Lung microvascular endothelial cell (primary cell): ENCODE measurements around the gene ALOX12B. TPM values are rescaled to one million over a fixed set of nuclear protein-coding genes. Genes with fewer than 3 reads are reported as not detected.
"Not testable (repeated sequence)": the region's sequence is repeated elsewhere in the genome, so short reads cannot be mapped to it uniquely, and the experiment has no call there.

ENCODE experiments used
- DNase-seq, 2 donors: peaks; one replicate each; pipeline versions ENCODE4 v3.0.0 to v3.0.0-alpha.2; 2010; ENCODE audit warnings: low read depth in 2 of 2
- total RNA-seq: library from RNA; depleted of rRNA; stranded (reverse); fragments of >200 nt; gene quantifications from 2 replicates; pipeline ENCODE4 v1.2.1, GENCODE V29; 2014

Gene ALOX12B
- total RNA-seq, 1 donor from 2014 or later, result not detected

- no peak for DNase-seq
Observed at GRCh38 chr17:8064561-8065019, 22.9 kb downstream of the ALOX12B start.

GRCh38 chr17:8063761-8064534 is 23.6 kb downstream of the ALOX12B start:
- DNase-seq, result no peak

GRCh38 chr17:8062807-8063483 is 24.6 kb downstream of the ALOX12B start:
- peak in 1 of 2 donors; percentile 14 for DNase-seq

GRCh38 chr17:8062435-8062806 is 25.1 kb downstream of the ALOX12B start:
- DNase-seq, result peak; percentile 13 to 90

- DNase-seq, result not testable (repeated sequence)
Observed at GRCh38 chr17:8061851-8062250, 25.7 kb downstream of the ALOX12B start.

GRCh38 chr17:8060274-8060673 is 27.2 kb downstream of the ALOX12B start:
- DNase-seq, result peak; percentile 71 to 82

GRCh38 chr17:8059131-8059530 is 28.4 kb downstream of the ALOX12B start:
- DNase-seq, result peak in 1 of 2 donors; percentile 40

GRCh38 chr17:8057691-8058114 is 29.8 kb downstream of the ALOX12B start:
- DNase-seq, result peak; percentile 81 to 84

- DNase-seq, result no peak
Observed at GRCh38 chr17:8056976-8057625, 30.4 kb downstream of the ALOX12B start.

- peak in 1 of 2 donors; percentile 91 for DNase-seq
Observed at GRCh38 chr17:8056232-8056975, 31.1 kb downstream of the ALOX12B start.

- no peak for DNase-seq
Observed at GRCh38 chr17:8055851-8056231, 31.7 kb downstream of the ALOX12B start.

GRCh38 chr17:8053600-8053999 is 33.9 kb downstream of the ALOX12B start:
- DNase-seq, result no peak

- no peak for DNase-seq
Observed at GRCh38 chr17:8052256-8053252, 35.0 kb downstream of the ALOX12B start.

GRCh38 chr17:8051831-8052230 is 35.7 kb downstream of the ALOX12B start:
- DNase-seq, result no peak

GRCh38 chr17:8048736-8049135 is 38.8 kb downstream of the ALOX12B start:
- DNase-seq, result no peak

- DNase-seq, result no peak
Observed at GRCh38 chr17:8048236-8048635, 39.3 kb downstream of the ALOX12B start.

GRCh38 chr17:8047769-8048110 is 39.8 kb downstream of the ALOX12B start:
- no peak for DNase-seq

- DNase-seq, result no peak
Observed at GRCh38 chr17:8046929-8047768, 40.4 kb downstream of the ALOX12B start.

GRCh38 chr17:8046306-8046928 is 41.1 kb downstream of the ALOX12B start:
- no peak for DNase-seq
